Measurements from ENCODE around the gene NXT1. TPM values are rescaled to one million over a fixed set of nuclear protein-coding genes. Genes with fewer than 3 reads are reported as not detected.

NXT1 gene
- total and polyA plus RNA-seq, 10 of the 15 experiments (the other 5 are each of a cell fraction or from before 2014, with no cell fraction given), result 10.2 to 66.7 (median 44.0) TPM

GRCh38 chr20:23387118-23387443 is 36.5 kb downstream of the NXT1 start (continued):
- TF ChIP-seq TCF12 (IDR thresholded peaks at IDR 0.05; ENCODE audit: low read depth, low read length) (no peak), ZSCAN29 (IDR thresholded peaks at IDR 0.05) (no peak), PAX8 (IDR thresholded peaks at IDR 0.05) (no peak), PAX5 (IDR thresholded peaks at IDR 0.05; ENCODE audit: borderline replicate concordance, low read depth, low read length) (no peak), RELB (IDR thresholded peaks at IDR 0.05; ENCODE audit: low read depth) (no peak)
- TF ChIP-seq, protein P1, sequence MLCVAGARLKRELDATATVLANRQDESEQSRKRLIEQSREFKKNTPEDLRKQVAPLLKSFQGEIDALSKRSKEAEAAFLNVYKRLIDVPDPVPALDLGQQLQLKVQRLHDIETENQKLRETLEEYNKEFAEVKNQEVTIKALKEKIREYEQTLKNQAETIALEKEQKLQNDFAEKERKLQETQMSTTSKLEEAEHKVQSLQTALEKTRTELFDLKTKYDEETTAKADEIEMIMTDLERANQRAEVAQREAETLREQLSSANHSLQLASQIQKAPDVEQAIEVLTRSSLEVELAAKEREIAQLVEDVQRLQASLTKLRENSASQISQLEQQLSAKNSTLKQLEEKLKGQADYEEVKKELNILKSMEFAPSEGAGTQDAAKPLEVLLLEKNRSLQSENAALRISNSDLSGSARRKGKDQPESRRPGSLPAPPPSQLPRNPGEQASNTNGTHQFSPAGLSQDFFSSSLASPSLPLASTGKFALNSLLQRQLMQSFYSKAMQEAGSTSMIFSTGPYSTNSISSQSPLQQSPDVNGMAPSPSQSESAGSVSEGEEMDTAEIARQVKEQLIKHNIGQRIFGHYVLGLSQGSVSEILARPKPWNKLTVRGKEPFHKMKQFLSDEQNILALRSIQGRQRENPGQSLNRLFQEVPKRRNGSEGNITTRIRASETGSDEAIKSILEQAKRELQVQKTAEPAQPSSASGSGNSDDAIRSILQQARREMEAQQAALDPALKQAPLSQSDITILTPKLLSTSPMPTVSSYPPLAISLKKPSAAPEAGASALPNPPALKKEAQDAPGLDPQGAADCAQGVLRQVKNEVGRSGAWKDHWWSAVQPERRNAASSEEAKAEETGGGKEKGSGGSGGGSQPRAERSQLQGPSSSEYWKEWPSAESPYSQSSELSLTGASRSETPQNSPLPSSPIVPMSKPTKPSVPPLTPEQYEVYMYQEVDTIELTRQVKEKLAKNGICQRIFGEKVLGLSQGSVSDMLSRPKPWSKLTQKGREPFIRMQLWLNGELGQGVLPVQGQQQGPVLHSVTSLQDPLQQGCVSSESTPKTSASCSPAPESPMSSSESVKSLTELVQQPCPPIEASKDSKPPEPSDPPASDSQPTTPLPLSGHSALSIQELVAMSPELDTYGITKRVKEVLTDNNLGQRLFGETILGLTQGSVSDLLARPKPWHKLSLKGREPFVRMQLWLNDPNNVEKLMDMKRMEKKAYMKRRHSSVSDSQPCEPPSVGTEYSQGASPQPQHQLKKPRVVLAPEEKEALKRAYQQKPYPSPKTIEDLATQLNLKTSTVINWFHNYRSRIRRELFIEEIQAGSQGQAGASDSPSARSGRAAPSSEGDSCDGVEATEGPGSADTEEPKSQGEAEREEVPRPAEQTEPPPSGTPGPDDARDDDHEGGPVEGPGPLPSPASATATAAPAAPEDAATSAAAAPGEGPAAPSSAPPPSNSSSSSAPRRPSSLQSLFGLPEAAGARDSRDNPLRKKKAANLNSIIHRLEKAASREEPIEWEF (IDR thresholded peaks at IDR 0.05; ENCODE audit: insufficient replicate concordance, low read depth, low read length), result no peak
- TF ChIP-seq, protein P2, sequence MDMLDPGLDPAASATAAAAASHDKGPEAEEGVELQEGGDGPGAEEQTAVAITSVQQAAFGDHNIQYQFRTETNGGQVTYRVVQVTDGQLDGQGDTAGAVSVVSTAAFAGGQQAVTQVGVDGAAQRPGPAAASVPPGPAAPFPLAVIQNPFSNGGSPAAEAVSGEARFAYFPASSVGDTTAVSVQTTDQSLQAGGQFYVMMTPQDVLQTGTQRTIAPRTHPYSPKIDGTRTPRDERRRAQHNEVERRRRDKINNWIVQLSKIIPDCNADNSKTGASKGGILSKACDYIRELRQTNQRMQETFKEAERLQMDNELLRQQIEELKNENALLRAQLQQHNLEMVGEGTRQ (IDR thresholded peaks at IDR 0.05; ENCODE audit: borderline replicate concordance, low read depth, low read length), result no peak

All from GM12878 (cell line).